TTC549 (cell line): ENCODE data around the gene ZNF559.

Experiments
- FAIRE-seq: peaks from 2 replicates; lab custom pipeline; 2012; peaks lifted over from hg19 to GRCh38; lab: Jason Lieb, UNC

The ZNF559 gene

DNA sequence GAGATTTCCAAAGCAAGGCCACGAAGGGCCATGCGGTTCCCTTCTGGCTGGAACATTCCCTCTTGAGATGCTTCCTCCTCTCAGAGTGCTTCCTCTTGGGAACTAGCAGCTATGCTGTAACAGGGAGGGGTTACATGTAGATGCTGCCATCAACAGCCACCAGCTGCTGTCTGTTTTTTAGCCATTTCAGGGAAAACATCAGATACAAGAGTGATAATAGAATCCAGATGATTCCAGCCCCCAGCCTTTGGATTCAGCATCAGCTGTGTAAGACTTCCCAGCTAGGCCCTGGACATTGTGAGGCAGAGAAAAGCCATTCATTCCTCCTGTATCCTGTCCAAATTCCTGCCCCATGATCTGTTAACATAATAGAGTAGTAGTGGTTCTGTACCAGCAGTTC is 30.7 kb downstream of the ZNF559 start:
- no peak for FAIRE-seq

DNA sequence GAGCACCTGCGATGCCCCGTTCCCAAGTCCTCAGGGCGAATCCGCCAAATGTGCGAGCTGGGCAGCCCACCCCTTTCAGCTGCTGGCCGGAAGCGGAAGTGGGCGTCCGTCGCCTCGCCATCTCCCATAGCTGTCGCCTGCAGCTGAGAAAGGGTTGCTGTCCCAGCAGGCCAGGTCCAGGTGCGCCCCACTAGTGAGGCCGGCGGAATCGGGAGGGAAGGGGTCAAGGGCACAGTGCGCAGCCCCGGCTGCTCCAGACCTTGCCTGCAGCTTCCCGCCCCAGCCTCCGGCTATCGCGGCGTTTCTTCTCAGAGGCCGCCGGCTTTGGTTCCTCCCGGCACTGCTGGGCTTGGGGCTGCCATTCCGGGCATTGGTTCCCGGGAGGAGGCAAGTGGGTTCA is 38.9 kb downstream of the ZNF559 start, which contains the start of gene ZNF177:
Gene ZNF177, plus strand, starts transcription at position 109 of the 400 bp plus-strand sequence. CDS start 15,299 bp downstream, outside the sequence.
- FAIRE-seq: no peak

DNA sequence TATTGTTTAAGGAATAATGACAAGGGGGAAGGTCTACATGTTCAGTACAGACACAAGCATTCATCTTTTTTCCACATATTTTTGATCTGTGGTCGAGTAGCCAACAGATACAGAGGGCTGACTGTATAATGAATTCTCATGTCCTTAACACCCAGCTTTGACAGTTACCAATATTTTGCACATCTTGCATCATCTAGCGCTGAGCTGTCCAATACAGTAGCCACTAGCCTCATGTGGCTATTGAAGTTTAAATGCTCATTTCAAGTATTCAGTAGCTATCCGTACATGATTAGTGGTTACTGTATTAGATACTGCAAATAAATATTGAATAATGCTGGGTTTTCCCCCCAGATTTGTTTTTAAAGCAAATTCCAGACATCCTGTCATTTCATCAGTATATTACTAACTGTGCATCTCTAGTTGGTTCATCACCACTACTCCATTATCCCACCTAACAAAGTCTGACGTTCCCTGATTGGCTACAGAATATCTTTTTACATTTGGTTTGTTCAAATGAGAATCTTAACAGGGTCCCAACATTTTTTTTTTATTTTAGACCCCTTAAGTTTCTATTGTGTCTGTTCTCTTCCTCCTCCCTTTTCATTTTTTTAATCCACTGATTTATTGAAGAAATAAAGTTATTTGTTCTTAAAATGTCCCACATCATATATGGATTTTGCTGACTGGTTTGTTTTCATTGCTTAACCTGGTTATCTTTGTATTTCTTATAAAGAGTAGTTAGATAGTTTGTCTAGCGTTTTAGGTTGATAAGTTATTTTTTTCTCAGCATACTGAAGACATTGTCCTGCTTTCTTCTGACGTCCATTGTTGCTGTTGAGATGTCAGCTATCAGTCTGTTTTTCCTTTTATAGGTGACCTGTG is 47.0 kb downstream of the ZNF559 start:
- no peak for FAIRE-seq

DNA sequence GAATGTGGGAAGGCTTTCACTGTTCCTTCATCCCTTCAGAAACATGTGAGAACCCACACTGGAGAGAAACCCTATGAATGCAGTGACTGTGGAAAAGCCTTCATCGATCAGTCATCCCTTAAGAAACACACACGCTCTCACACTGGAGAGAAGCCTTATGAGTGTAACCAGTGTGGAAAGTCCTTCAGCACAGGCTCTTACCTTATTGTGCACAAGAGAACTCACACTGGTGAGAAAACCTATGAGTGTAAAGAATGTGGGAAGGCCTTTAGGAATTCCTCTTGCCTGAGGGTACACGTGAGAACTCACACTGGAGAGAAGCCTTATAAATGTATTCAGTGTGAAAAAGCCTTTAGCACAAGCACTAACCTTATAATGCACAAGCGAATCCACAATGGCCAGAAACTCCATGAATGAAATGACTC is 57.4 kb downstream of the ZNF559 start:
- FAIRE-seq: no peak
